ENCODE data around the gene NFIA.

GRCh38 chr1:61352845-61353435 is 270.6 kb downstream of the NFIA start:
- TF ChIP-seq POLR2A (IDR thresholded peaks at IDR 0.05; ENCODE audit: insufficient read depth in 1 of 2, low read depth in 2 of 2, low read length in 2 of 2) (no peak), DPF2 (CRISPR knock-in tag; IDR thresholded peaks at IDR 0.05; ENCODE audit: borderline replicate concordance, low read depth) (no peak), MAX (IDR thresholded peaks at IDR 0.05) (no peak), ZNF282 (IDR thresholded peaks at IDR 0.05; ENCODE audit: partially characterized antibody) (no peak), EZH2 (conservative IDR thresholded peaks at IDR 0.05; ENCODE audit: low read depth, low read length) (no peak), AFF4 (CRISPR knock-in tag; IDR thresholded peaks at IDR 0.05) (no peak), POGZ (CRISPR knock-in tag; IDR thresholded peaks at IDR 0.05) (no peak)
